Endothelial cell (in vitro differentiated cells): ENCODE results near the gene SIL1. TPM values are rescaled to one million over a fixed set of nuclear protein-coding genes. Genes with fewer than 3 reads are reported as not detected.

ENCODE experiments used
- DNase-seq: peaks from one replicate; pipeline ENCODE4 v3.0.0; 2021; ENCODE audit warnings: low spot score
- H3K27ac Mint-ChIP-seq: one replicate; pipeline ENCODE4 v1.8.0; 2021; ENCODE audit warnings: mixed read lengths, inconsistent platforms; ENCODE audit not compliant: unreplicated experiment
- H3K27me3 Mint-ChIP-seq: one replicate; pipeline ENCODE4 v1.8.0; 2021; ENCODE audit warnings: mild to moderate bottlenecking, moderate library complexity, mixed read lengths, inconsistent platforms; ENCODE audit not compliant: unreplicated experiment
- H3K36me3 Mint-ChIP-seq: one replicate; pipeline ENCODE4 v1.8.0; 2021; ENCODE audit warnings: mild to moderate bottlenecking, low read depth, mixed read lengths, inconsistent platforms; ENCODE audit not compliant: unreplicated experiment
- H3K4me1 Mint-ChIP-seq: one replicate; pipeline ENCODE4 v1.8.0; 2021; ENCODE audit warnings: mild to moderate bottlenecking, mixed read lengths, inconsistent platforms; ENCODE audit not compliant: unreplicated experiment
- H3K4me3 Mint-ChIP-seq: one replicate; pipeline ENCODE4 v1.8.0; 2021; ENCODE audit warnings: mild to moderate bottlenecking, mixed read lengths, inconsistent platforms; ENCODE audit not compliant: unreplicated experiment
- H3K9me3 Mint-ChIP-seq: one replicate; pipeline ENCODE4 v1.8.0; 2021; ENCODE audit warnings: mixed read lengths, inconsistent platforms; ENCODE audit not compliant: unreplicated experiment
- total RNA-seq: library from RNA; stranded (reverse); fragmentation: NEBNext Ultra II Directional; extraction: Animal tissue kit (Norgen Biotek cat#: 25700); gene quantifications from one replicate; pipeline ENCODE4 v1.2.1, GENCODE V29; 2021; ENCODE audit not compliant: unreplicated experiment
- TF ChIP-seq, protein P1 (sequence below): fragments of 200-600 bp; sonication (generic); IDR thresholded peaks from one replicate; pipeline ENCODE4 v1.5.0; 2021; ENCODE audit warnings: antibody characterized with exemption; ENCODE audit not compliant: unreplicated experiment

SIL1 gene
- total RNA-seq, 1 donor from 2014 or later: 35.6 TPM

DNA sequence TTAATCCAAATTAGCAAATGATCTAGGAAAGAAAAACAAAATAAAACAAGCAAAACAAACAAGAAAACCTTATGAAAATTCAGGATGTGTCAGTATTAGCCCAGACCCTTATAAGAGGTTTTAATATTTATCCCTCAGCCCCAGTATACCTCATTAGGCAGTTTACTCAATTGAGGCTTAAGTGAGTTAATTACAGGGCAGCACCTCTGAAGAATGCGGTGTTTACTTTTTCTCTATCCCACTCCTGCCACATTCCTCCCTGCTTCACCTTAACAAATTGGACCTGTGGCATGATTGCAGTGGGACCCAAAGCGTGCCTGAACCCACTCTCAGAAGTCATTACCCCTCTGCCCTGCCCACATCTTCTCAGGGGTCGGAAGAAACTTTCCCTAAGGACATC lies 67.1 kb downstream of the SIL1 start:
- Mint-ChIP-seq H3K4me3 (no peak overlapping the region), H3K4me1 (peaks cover 22% of the 10 kb centered on the region), H3K27me3 (peaks cover 1% of the 10 kb centered on the region), H3K9me3 (no peaks in the 10 kb centered on the region), H3K27ac (no peak overlapping the region), H3K36me3 (peaks cover 4% of the 10 kb centered on the region)
- no peak for DNase-seq
- TF ChIP-seq, protein P1, sequence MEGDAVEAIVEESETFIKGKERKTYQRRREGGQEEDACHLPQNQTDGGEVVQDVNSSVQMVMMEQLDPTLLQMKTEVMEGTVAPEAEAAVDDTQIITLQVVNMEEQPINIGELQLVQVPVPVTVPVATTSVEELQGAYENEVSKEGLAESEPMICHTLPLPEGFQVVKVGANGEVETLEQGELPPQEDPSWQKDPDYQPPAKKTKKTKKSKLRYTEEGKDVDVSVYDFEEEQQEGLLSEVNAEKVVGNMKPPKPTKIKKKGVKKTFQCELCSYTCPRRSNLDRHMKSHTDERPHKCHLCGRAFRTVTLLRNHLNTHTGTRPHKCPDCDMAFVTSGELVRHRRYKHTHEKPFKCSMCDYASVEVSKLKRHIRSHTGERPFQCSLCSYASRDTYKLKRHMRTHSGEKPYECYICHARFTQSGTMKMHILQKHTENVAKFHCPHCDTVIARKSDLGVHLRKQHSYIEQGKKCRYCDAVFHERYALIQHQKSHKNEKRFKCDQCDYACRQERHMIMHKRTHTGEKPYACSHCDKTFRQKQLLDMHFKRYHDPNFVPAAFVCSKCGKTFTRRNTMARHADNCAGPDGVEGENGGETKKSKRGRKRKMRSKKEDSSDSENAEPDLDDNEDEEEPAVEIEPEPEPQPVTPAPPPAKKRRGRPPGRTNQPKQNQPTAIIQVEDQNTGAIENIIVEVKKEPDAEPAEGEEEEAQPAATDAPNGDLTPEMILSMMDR: no peak

DNA sequence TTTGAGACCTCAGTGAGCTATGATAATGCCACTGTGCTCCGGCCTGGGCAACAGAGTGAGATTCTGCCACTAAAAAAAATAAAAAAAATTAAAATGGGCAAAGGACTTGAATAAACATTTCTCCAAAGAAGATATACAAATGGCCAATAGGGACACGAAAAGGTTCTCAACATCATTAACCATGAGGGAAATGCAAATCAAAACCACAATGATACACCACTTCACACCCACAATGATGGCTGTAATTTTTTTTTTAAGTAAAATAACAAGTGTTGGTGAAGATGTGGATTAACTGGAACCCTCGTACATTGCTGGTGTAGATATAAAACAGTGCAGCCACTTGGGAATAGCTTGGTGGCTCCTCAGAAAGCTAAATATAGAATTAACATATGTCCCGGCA lies 68.0 kb downstream of the SIL1 start:
- TF ChIP-seq, protein P1: no peak
- no peak overlapping the region for H3K4me3 Mint-ChIP-seq
- peaks cover 1% of the 10 kb centered on the region for H3K27me3 Mint-ChIP-seq
- H3K36me3 Mint-ChIP-seq: peaks cover 4% of the 10 kb centered on the region
- peaks cover 22% of the 10 kb centered on the region for H3K4me1 Mint-ChIP-seq
- H3K27ac Mint-ChIP-seq: no peak overlapping the region
- no peak for DNase-seq
- no peaks in the 10 kb centered on the region for H3K9me3 Mint-ChIP-seq

DNA sequence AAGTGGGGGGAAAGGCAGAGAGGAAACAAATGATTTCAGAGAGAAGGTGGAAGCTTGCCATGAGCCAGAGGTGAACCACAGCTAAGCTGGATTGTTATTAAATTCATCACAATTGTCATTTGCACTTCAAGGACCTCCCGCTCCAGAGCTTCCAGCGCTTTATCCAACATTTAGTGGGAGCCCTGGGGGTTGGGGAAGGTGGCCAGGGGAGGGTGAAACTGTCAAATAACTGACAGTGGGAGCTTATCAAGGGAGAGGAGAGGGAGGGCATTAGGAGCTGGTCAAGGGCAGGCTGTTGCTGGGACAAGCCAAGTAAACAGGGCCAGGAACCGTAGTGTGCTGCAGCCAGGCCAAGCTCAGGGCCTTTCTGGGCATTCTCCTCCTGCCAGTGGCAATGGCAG lies 71.5 kb downstream of the SIL1 start:
- peaks cover 8% of the 10 kb centered on the region for H3K4me1 Mint-ChIP-seq
- H3K27me3 Mint-ChIP-seq: no peaks in the 10 kb centered on the region
- no peak overlapping the region for H3K27ac Mint-ChIP-seq
- peaks cover 4% of the 10 kb centered on the region for H3K36me3 Mint-ChIP-seq
- peak overlapping the region; percentile 37 for H3K4me3 Mint-ChIP-seq
- TF ChIP-seq, protein P1: no peak
- no peak for DNase-seq
- H3K9me3 Mint-ChIP-seq: no peaks in the 10 kb centered on the region

DNA sequence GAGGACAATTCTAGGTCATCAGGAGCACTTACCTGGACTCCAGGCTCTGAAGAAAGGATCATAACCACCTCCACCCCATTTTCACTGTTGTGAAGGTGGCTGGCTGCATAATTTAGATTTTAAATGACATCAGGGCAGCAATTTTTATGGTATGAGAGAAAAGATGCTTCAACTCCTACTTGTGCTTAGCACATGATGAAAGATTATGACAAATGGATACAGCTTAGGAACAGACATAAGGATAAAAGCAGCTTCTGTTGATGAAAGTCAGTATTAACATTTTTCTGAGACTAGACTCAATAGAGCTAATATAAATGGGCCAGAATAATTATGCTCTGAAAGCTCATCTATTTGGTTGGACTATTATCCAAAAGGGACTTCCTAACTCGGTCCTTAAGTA lies 72.2 kb downstream of the SIL1 start:
- H3K36me3 Mint-ChIP-seq: peaks cover 4% of the 10 kb centered on the region
- H3K4me3 Mint-ChIP-seq: no peak overlapping the region
- no peak for DNase-seq
- TF ChIP-seq, protein P1: no peak
- H3K4me1 Mint-ChIP-seq: peaks cover 3% of the 10 kb centered on the region
- H3K27me3 Mint-ChIP-seq: no peaks in the 10 kb centered on the region
- no peaks in the 10 kb centered on the region for H3K9me3 Mint-ChIP-seq
- no peak overlapping the region for H3K27ac Mint-ChIP-seq

DNA sequence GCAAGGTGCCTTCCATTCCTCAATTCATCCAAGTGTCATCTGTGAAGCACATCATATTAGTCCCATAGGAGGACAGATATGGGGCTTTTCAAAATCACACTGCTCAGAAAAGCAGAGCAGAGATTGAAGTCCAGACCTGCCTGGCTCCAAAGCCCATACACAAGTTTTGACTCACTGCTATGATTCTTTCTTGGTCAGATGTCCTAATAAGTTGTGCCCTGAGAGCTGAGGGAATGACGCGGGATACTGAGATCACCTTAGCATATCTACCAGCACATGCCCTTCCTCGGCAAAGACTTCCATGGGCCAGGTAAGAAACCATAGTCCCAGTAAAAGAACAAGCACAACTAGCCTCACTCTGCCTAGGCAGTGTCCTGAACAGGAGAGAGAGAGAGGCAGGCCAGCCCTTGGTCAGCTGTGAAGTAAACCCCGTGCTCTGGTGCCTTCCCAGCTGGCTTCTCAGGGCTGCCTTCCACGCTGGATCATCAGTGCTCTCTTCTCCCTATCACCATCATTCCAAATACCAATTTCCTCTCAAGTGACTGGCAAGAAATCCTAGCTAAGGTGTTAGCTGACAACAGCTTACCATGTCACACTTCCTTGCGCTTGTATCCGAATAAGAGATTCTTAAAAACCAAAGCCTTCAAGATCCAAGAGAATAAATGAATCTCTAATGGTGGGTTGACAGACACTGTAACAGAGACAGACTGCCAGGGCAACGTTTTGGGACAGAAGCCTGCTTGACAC lies 73.2 kb downstream of the SIL1 start:
- no peak for DNase-seq
- no peaks in the 10 kb centered on the region for H3K27me3 Mint-ChIP-seq
- H3K27ac Mint-ChIP-seq: no peak overlapping the region
- H3K9me3 Mint-ChIP-seq: no peaks in the 10 kb centered on the region
- TF ChIP-seq, protein P1: no peak
- no peaks in the 10 kb centered on the region for H3K4me1 Mint-ChIP-seq
- H3K4me3 Mint-ChIP-seq: no peak overlapping the region
- H3K36me3 Mint-ChIP-seq: peaks cover 4% of the 10 kb centered on the region
